Adipocyte (in vitro differentiated cells): ENCODE measurements around the gene CPA1.

Source experiments
- DNase-seq: peaks from one replicate; pipeline ENCODE4 v3.0.0-alpha.2; 2015; ENCODE audit warnings: low read depth
- H3K27me3 ChIP-seq: replicated peaks from 2 replicates; pipeline ENCODE4 v1.7.0; 2013; ENCODE audit warnings: mild to moderate bottlenecking, low read length, moderate library complexity; ENCODE audit not compliant: control insufficient read depth, insufficient read depth
- H3K36me3 ChIP-seq: 2 replicates; pipeline ENCODE4 v1.7.0; 2013; ENCODE audit warnings: low read length, mild to moderate bottlenecking, moderate library complexity; ENCODE audit not compliant: control insufficient read depth, insufficient read depth, severe bottlenecking
- H3K4me1 ChIP-seq: 2 replicates; pipeline ENCODE4 v1.7.0; 2013; ENCODE audit warnings: mild to moderate bottlenecking, low read length, moderate library complexity; ENCODE audit not compliant: control insufficient read depth, insufficient read depth
- H3K4me3 ChIP-seq: 2 replicates; pipeline ENCODE4 v1.7.0; 2013; ENCODE audit warnings: mild to moderate bottlenecking, low read length, moderate library complexity
- H3K9ac ChIP-seq: 2 replicates; pipeline ENCODE4 v1.7.0; 2013; ENCODE audit warnings: mild to moderate bottlenecking, low read length, moderate library complexity
- H3K9me3 ChIP-seq: 2 replicates; pipeline ENCODE4 v1.7.0; 2013; ENCODE audit warnings: mild to moderate bottlenecking, low read length, moderate library complexity; ENCODE audit not compliant: control insufficient read depth

Gene CPA1

DNA sequence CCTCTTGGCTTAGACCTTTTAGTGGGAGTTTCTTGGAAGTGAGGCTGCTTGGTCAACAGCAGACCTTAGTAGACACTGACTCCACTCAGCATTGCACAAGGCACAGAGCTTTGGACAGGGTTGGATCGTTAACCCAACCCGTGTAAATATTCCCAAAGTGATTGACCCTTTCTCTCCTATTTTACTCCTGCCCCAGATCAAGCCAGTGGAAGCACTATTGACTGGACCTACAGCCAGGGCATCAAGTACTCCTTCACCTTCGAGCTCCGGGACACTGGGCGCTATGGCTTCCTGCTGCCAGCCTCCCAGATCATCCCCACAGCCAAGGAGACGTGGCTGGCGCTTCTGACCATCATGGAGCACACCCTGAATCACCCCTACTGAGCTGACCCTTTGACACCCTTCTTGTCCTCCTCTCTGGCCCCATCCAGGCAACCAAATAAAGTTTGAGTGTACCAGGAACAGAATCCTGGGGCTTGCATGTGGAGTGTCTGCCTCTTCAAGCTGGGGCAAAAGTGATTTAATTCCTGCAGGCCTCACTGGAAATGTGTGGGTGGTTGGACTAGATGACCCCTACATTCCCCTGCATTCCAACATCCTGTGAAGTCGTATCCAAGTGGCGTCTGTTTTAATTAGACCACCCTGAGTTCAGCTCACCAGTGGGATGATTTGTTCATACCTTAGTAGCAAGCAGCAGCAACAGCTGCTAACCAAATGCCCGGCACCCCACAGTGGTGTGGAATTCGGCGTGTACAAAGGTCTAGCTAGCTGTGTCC, 7.5 kb downstream of the CPA1 start:
- H3K4me1 ChIP-seq: peaks cover 46% of the 10 kb centered on the region
- no peaks in the 10 kb centered on the region for H3K36me3 ChIP-seq
- H3K9me3 ChIP-seq: no peaks in the 10 kb centered on the region
- H3K27me3 ChIP-seq: no peaks in the 10 kb centered on the region
- H3K9ac ChIP-seq: peak overlapping the region; percentile 59
- H3K4me3 ChIP-seq: no peak overlapping the region
- no peak for DNase-seq

DNA sequence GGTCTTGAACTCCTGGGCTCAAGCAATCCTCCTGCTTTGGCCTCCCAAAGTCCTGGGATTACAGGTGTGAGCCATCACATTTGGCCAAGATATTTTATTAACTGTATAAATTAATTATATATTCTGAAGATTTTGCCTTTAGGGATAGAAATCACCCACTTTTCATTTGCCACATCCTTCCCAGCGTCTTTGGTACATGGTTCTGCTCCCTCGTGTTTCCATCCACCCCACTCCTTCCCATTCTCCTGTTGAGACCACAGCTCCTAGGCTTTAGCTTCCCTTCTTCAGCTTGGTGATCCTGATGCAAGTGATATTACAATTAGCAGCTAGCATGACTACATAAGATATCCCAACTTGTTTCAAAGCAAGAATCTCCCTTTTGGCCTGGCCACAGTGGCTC, 8.4 kb downstream of the CPA1 start:
- no peaks in the 10 kb centered on the region for H3K27me3 ChIP-seq
- DNase-seq: no peak
- no peaks in the 10 kb centered on the region for H3K36me3 ChIP-seq
- H3K4me3 ChIP-seq: no peak overlapping the region
- H3K9ac ChIP-seq: no peak overlapping the region
- no peaks in the 10 kb centered on the region for H3K9me3 ChIP-seq
- H3K4me1 ChIP-seq: peaks cover 54% of the 10 kb centered on the region

DNA sequence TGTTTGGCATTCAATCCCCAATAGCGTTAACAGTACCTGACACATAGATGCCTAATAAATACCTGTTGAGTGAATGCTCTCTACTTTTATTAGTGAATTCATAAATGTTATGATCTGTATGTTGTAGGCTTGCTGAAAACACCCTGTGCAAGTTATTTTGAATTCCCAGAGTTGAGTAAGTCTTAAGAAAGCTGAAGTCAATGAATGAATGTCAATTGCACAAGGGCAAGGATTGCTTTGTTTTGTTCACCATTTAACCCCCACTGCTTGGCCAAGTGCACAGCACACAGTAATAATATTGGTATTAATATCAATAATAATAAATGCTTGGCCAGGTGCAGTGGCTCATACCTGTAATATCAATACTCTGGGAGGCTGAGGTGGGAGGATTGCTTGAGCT, 10.2 kb downstream of the CPA1 start:
- Histone ChIP-seq H3K4me3 (no peak overlapping the region), H3K9me3 (no peaks in the 10 kb centered on the region), H3K9ac (peak overlapping the region; percentile 37), H3K36me3 (no peaks in the 10 kb centered on the region), H3K27me3 (no peaks in the 10 kb centered on the region), H3K4me1 (peaks cover 64% of the 10 kb centered on the region)
- DNase-seq: peak; percentile 33

DNA sequence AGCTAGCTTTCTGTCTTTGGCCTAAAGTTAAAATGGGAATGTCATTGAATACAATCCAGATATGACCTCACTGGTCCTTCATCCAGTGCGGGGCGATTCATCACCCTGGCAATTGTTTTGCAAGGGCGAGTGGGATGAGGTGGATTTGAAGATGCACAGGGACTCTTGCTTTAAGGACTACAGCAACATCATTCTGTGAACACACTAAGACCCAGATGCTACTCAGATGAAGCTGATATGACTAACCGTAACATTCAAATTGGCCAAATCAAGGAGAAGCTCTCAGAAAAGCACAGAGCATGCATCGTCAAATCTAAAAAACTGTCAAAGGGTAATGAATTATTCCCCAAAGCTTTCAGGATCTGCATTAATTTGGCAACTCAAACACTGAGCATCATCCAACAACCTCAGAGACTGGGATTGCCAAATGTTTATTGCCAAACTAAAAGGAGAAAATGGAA, 12.8 kb downstream of the CPA1 start:
- peak overlapping the region; percentile 38 for H3K4me3 ChIP-seq
- H3K27me3 ChIP-seq: no peaks in the 10 kb centered on the region
- H3K9ac ChIP-seq: peak overlapping the region; percentile 73
- no peaks in the 10 kb centered on the region for H3K9me3 ChIP-seq
- no peaks in the 10 kb centered on the region for H3K36me3 ChIP-seq
- peaks cover 70% of the 10 kb centered on the region for H3K4me1 ChIP-seq
- peak; percentile 10 for DNase-seq

DNA sequence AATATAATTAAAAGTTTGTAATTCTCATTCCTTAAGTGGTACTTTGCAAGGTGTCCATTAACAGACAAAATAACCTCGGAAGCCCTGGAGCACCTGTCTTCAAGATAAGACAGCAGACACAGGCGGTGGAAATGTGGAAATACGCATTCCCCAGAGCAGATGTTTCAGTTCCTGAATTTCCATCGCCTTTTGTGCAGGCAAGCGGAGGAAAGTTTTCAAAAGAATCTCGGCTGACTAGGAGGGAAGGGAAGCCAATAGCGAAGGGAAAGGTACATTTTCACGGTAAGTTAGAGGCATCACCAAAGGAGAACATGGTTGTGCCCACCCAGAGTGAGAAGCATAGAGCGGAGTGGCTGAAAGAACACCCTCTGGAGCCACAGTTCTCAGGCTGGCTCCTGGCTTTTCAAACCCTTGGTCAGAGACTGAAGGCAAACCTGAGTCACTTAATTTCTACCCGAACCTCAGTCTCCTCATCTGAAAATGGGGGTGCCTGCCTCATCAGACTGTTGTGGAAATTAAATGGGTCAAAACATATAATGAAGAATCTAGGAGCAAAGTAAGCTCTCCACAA, 13.6 kb downstream of the CPA1 start:
- Histone ChIP-seq H3K9me3 (no peaks in the 10 kb centered on the region), H3K9ac (peak overlapping the region; percentile 31), H3K27me3 (no peaks in the 10 kb centered on the region), H3K4me3 (no peak overlapping the region), H3K4me1 (peaks cover 76% of the 10 kb centered on the region), H3K36me3 (no peaks in the 10 kb centered on the region)
- DNase-seq: no peak

DNA sequence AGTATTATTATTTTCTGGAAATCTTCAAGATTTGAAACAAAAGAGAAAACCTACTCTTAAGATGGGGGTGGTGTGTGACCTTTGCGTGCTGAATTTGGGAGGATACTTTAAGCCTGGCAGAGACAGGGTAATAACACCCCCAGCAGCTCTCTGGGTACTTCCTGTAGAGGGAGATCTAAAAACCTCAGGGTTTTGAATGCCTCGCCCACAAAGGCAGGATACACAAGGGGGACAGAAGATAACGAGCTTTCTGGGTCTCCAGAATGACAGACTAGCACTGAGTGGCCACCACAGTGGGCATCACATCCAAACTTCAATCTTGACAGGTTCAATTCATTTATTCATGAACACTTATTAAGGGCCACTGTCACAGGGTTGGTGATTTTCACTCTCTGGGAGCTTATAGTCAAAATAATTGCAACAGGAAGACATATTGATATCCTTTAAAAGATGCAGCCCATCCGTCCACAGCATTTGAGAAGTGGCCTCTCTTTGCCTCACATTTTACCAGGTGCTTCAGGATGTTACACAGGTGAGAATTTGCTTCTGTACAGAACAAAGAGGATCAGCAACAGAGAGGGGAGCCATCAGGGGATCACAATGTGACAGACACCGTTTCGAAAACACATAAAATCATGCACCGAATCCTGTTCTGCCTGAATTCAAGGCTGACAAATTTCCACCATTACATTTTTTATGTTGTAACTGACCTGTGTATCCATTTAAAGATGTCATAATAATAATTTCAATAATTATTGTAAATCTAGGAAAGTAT, 14.3 kb downstream of the CPA1 start:
- Histone ChIP-seq H3K9me3 (no peaks in the 10 kb centered on the region), H3K4me1 (peaks cover 83% of the 10 kb centered on the region), H3K36me3 (no peaks in the 10 kb centered on the region), H3K4me3 (no peak overlapping the region), H3K9ac (no peak overlapping the region), H3K27me3 (no peaks in the 10 kb centered on the region)
- no peak for DNase-seq

DNA sequence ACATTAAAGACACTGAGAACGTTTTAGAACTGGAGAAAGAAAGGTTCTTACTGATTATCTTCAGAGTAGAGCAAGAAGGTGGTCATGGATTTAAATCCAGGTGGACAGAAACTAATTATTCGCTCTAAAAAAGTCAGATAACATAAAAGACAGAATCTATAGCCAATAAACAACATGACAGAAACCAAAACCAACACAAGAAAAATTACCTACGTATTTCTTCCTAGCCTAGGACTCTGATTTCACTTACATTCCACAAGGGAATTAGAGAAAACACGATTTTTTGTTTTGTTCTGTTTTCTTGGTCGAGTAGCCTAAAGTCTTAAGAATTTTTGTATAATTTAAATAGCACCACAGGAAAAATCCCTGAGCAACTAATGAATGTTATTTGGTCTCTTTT, 15.1 kb downstream of the CPA1 start:
- DNase-seq: no peak
- Histone ChIP-seq H3K9ac (peak overlapping the region; percentile 47), H3K27me3 (no peaks in the 10 kb centered on the region), H3K36me3 (no peaks in the 10 kb centered on the region), H3K4me1 (peaks cover 82% of the 10 kb centered on the region), H3K9me3 (no peaks in the 10 kb centered on the region), H3K4me3 (peak overlapping the region; percentile 36)

DNA sequence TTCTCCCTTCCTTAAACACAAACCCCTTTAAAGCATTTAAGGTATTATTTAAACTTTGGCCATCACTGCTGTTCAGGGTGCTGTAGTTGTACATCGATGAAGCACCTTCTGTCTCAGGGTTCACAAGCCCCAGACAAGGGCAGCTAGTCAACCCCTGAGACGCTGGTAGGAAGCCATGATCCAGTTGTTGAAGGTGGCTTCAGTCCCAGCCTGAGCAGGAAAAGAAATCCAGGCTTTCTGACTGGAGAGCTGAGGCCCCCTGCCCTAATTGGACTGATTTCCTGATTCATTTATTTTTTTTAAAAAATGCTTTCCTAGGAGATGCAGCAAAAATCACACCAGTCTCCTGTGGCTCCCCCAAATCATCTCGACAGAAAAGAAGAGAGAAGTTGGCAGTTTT, 15.8 kb downstream of the CPA1 start:
- peak overlapping the region; percentile 36 for H3K4me3 ChIP-seq
- H3K27me3 ChIP-seq: no peaks in the 10 kb centered on the region
- peak overlapping the region; percentile 47 for H3K9ac ChIP-seq
- peaks cover 84% of the 10 kb centered on the region for H3K4me1 ChIP-seq
- H3K36me3 ChIP-seq: no peaks in the 10 kb centered on the region
- no peak for DNase-seq
- no peaks in the 10 kb centered on the region for H3K9me3 ChIP-seq

DNA sequence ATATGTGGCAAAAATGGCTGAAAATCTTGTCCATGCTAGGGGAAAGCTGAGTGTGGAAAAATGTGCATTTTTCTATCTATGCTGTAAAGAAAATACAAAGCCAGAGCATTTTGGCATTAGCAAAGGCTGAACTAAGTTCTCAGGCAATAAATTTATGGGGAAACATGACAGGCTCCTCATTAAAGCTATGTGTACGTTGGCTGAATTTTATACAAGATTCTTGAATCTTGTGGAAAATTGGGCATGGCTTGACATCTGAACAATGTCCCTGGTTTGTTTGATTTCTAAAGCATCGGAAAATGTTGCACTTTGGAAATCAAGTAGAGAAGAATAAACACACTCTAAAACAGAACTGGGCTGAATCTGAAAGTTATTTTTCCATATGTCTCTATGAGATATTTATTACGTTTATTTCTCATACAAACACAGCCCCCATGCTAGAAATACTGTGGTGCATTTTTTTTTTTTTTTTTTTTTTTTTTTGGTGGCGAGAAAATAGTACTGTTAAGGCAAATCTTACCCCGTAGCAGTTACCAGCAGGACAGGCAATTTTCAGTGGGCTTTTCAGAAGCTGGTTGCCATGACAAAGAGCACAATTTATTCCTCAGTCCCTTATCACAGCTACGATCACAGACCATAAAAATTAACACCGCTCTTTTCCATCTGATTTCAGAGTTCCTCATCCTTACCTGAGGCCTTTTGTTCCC, 16.9 kb downstream of the CPA1 start:
- no peak for DNase-seq
- Histone ChIP-seq H3K4me3 (no peak overlapping the region), H3K9me3 (no peaks in the 10 kb centered on the region), H3K27me3 (no peaks in the 10 kb centered on the region), H3K36me3 (no peaks in the 10 kb centered on the region), H3K4me1 (peaks cover 87% of the 10 kb centered on the region), H3K9ac (peak overlapping the region; percentile 47)

DNA sequence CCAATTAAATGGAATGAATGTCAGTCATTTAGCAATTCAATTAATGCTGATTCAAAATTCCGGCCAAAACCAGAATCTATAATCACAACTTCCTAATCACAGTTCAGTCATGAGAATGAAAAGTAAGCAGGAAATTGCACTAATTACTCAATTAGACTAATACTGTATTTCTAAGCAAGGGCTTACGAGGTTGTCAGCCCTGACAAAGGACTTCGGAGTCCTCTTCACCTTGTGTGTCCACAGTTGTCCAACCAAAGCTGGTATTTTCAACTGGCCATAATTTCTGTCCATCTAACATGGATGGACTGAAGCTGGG, 17.4 kb downstream of the CPA1 start:
- H3K9ac ChIP-seq: no peak overlapping the region
- DNase-seq: no peak
- no peaks in the 10 kb centered on the region for H3K9me3 ChIP-seq
- H3K27me3 ChIP-seq: no peaks in the 10 kb centered on the region
- peaks cover 87% of the 10 kb centered on the region for H3K4me1 ChIP-seq
- H3K4me3 ChIP-seq: no peak overlapping the region
- H3K36me3 ChIP-seq: no peaks in the 10 kb centered on the region

DNA sequence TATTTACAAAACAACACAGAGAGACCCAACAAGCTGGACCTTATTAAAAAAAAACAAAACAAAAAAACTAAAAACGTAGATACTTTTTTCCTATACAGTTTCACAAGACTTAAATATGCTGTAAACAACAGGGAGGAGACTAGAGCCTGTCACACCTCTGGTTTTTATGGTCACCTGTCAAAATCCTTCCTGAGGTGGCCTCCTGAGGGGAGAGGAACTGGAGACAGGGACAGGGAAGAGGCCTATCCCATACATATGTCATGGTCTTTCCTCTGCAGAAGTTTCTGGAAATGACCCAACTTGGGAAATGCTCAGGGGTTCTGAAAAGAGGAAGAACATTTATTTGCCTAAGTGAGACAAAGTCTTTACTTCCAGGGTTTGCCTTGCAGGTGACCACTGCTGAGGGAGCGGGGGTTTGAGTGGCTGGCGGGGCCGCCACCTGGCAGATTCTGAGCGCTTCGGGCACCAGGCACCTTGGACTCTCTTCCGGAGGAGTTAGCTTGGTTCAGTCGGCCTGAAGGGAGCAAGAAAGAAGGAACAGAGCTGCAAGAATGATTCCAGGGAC, 18.3 kb downstream of the CPA1 start:
- peak overlapping the region; percentile 76 for H3K9ac ChIP-seq
- no peak overlapping the region for H3K4me3 ChIP-seq
- no peaks in the 10 kb centered on the region for H3K36me3 ChIP-seq
- H3K27me3 ChIP-seq: no peaks in the 10 kb centered on the region
- DNase-seq: no peak
- H3K9me3 ChIP-seq: no peaks in the 10 kb centered on the region
- peaks cover 81% of the 10 kb centered on the region for H3K4me1 ChIP-seq
